Measurements from ENCODE around the gene COQ10A.

COQ10A gene

GRCh38 chr12:56230432-56231183 lies 36.1 kb upstream of the COQ10A start:
- POLR2A ChIA-PET (ENCODE audit: low non-redundant PET), result interaction anchor here (0.8 kb wide), 1 partner anchor 28 kb away, joined by 4 read pairs; no protein-coding TSS in a partner anchor
- no peak for TF ChIP-seq CTCF (conservative IDR thresholded peaks at IDR 0.05; ENCODE audit: low read depth)
- no peak for DNase-seq (ENCODE audit: low spot score)
- CTCF ChIA-PET, result no interaction called here
- no peak overlapping the region for H3K27ac ChIP-seq

- H3K27ac ChIP-seq, result no peak overlapping the region
- CTCF ChIA-PET, result no interaction called here
- TF ChIP-seq CTCF (conservative IDR thresholded peaks at IDR 0.05; ENCODE audit: low read depth), result no peak
- no peak for DNase-seq (ENCODE audit: low spot score)
- POLR2A ChIA-PET (ENCODE audit: low non-redundant PET), result no interaction called here
These were observed 35.6 kb upstream of the COQ10A start for GRCh38 chr12:56231184-56231582.

GRCh38 chr12:56234746-56235436 lies 31.9 kb upstream of the COQ10A start:
- ChIA-PET CTCF (interaction anchor here (0.6 kb wide), 1 partner anchor 100 kb away, joined by 3 read pairs; no protein-coding TSS in a partner anchor), POLR2A (ENCODE audit: low non-redundant PET) (no interaction called here)
- no peak for DNase-seq (ENCODE audit: low spot score)
- no peak for TF ChIP-seq CTCF (conservative IDR thresholded peaks at IDR 0.05; ENCODE audit: low read depth)
- H3K27ac ChIP-seq, result no peak overlapping the region

- no peak for TF ChIP-seq CTCF (conservative IDR thresholded peaks at IDR 0.05; ENCODE audit: low read depth)
- DNase-seq (ENCODE audit: low spot score), result no peak
- POLR2A ChIA-PET (ENCODE audit: low non-redundant PET), result no interaction called here
- H3K27ac ChIP-seq, result peak overlapping the region; percentile 7; the same call in 1 of the 2 replicates
- CTCF ChIA-PET, result interaction anchor here (0.7 kb wide), 2 partner anchors 42 to 304 kb away, joined by 3 read pairs; no protein-coding TSS in a partner anchor
These were observed 30.7 kb upstream of the COQ10A start for GRCh38 chr12:56236091-56236490.

- CTCF ChIA-PET, result interaction anchor here (0.6 to 1.4 kb wide), 2 partner anchors 11 to 30 kb away, joined by 3 read pairs; no protein-coding TSS in a partner anchor
- DNase-seq (ENCODE audit: low spot score), result no peak
- peak overlapping the region; percentile 18; the same call in 1 of the 2 replicates for H3K27ac ChIP-seq
- no peak for TF ChIP-seq CTCF (conservative IDR thresholded peaks at IDR 0.05; ENCODE audit: low read depth)
- POLR2A ChIA-PET (ENCODE audit: low non-redundant PET), result no interaction called here
These were observed 29.8 kb upstream of the COQ10A start for GRCh38 chr12:56236985-56237384.

GRCh38 chr12:56237552-56237951 lies 29.2 kb upstream of the COQ10A start:
- ChIA-PET POLR2A (ENCODE audit: low non-redundant PET) (no interaction called here), CTCF (interaction anchor here (0.6 to 1.4 kb wide), 2 partner anchors 11 to 31 kb away, joined by 3 read pairs; no protein-coding TSS in a partner anchor)
- no peak for TF ChIP-seq CTCF (conservative IDR thresholded peaks at IDR 0.05; ENCODE audit: low read depth)
- peak overlapping the region; percentile 18; the same call in 1 of the 2 replicates for H3K27ac ChIP-seq
- DNase-seq (ENCODE audit: low spot score), result no peak

All from RWPE1 (cell line).